Fibroblast of lung (primary cell): ENCODE results near the gene EDNRA. TPM values are rescaled to one million over a fixed set of nuclear protein-coding genes. Genes with fewer than 3 reads are reported as not detected.
A peak's percentile ranks its signal among the peaks of the same experiment; 100 is the strongest.

Experiments used
- DNase-seq, 2 donors: peaks; one replicate each; pipeline versions ENCODE4 v3.0.0 to v3.0.0-alpha.2; 2010; ENCODE audit warnings: low read depth in 2 of 2
- H2AFZ ChIP-seq: 2 replicates; pipeline ENCODE4 v1.5.1; 2012; ENCODE audit warnings: low read length, control low read depth, inconsistent platforms
- H3K27ac ChIP-seq: 2 replicates; pipeline ENCODE4 v1.5.1; 2011; ENCODE audit warnings: low read length, control low read depth; ENCODE audit not compliant: insufficient read depth
- H3K27me3 ChIP-seq: 2 replicates; pipeline ENCODE4 v1.5.1; 2011; ENCODE audit warnings: mild to moderate bottlenecking, low read length; ENCODE audit not compliant: control insufficient read depth, insufficient read depth
- H3K36me3 ChIP-seq: 2 replicates; pipeline ENCODE4 v1.5.1; 2011; ENCODE audit warnings: low read length; ENCODE audit not compliant: control insufficient read depth, insufficient read depth
- H3K4me1 ChIP-seq: 2 replicates; pipeline ENCODE4 v1.5.1; 2011; ENCODE audit warnings: low read length; ENCODE audit not compliant: control insufficient read depth, insufficient read depth; ENCODE audit errors: extremely low read depth
- H3K4me2 ChIP-seq: 2 replicates; pipeline ENCODE4 v1.5.1; 2011; ENCODE audit warnings: low read length, control low read depth; ENCODE audit not compliant: insufficient read depth; ENCODE audit errors: extremely low read depth
- H3K4me3 ChIP-seq, 4 experiments: fragments of 200-600 bp in 1 of 4; sonication (generic) in 1 of 4; replicated peaks in 1 of 4; 2 replicates each; pipeline ENCODE4 v1.5.1; 2011 to 2016; ENCODE audit warnings: low read length in 4 of 4, low read depth in 3 of 4, mild to moderate bottlenecking in 3 of 4, control low read depth in 2 of 4, inconsistent platforms in 1 of 4, mixed read lengths in 1 of 4; ENCODE audit not compliant: insufficient read depth in 1 of 4; ENCODE audit errors: control extremely low read depth in 1 of 4
- H3K79me2 ChIP-seq: 2 replicates; pipeline ENCODE4 v1.5.1; 2012; ENCODE audit warnings: mild to moderate bottlenecking, low read length, inconsistent platforms; ENCODE audit not compliant: control insufficient read depth, insufficient read depth
- H3K9ac ChIP-seq: 2 replicates; pipeline ENCODE4 v1.5.1; 2011; ENCODE audit warnings: mild to moderate bottlenecking, low read length, control low read depth; ENCODE audit not compliant: insufficient read depth
- H3K9me3 ChIP-seq: 2 replicates; pipeline ENCODE4 v1.5.1; 2012; ENCODE audit warnings: low read depth, low read length; ENCODE audit not compliant: control insufficient read depth, insufficient read depth
- H4K20me1 ChIP-seq: 2 replicates; pipeline ENCODE4 v1.5.1; 2011; ENCODE audit warnings: low read length; ENCODE audit not compliant: control insufficient read depth, insufficient read depth; ENCODE audit errors: extremely low read depth
- EZH2 ChIP-seq: IDR thresholded peaks from 2 replicates; pipeline ENCODE4 v1.5.1; 2012; ENCODE audit warnings: low read length, control low read depth, mild to moderate bottlenecking; ENCODE audit errors: missing control alignments
- polyA plus RNA-seq, 2 donors: library from polyadenylated mRNA; depleted of rRNA in 1 of 2; stranded (reverse) in 1 of 2; unstranded in 1 of 2; fragments of >200 nt; gene quantifications; 2 replicates each; pipeline ENCODE4 v1.2.1, GENCODE V29; 2011 to 2012; ENCODE audit warnings: missing spikeins in 1 of 2
- total RNA-seq: library from RNA; depleted of rRNA; stranded (reverse); fragments of >200 nt; gene quantifications from 2 replicates; pipeline ENCODE4 v1.2.1, GENCODE V29; 2014
- TF ChIP-seq, protein P1 (sequence below), 2 donors: IDR thresholded peaks in 1 of 2; conservative IDR thresholded peaks in 1 of 2; 1 replicate in 1 of 2; 2 replicates in 1 of 2; pipeline ENCODE4 v1.5.1; 2011 to 2012; ENCODE audit warnings: low read length in 2 of 2, control low read depth in 1 of 2, inconsistent platforms in 1 of 2, low read depth in 1 of 2, mild to moderate bottlenecking in 1 of 2

The EDNRA gene
- total and polyA plus RNA-seq, 2 donors (not counting 1 experiment from before 2014, with no cell fraction given) = 2.0 to 9.5 TPM

DNA sequence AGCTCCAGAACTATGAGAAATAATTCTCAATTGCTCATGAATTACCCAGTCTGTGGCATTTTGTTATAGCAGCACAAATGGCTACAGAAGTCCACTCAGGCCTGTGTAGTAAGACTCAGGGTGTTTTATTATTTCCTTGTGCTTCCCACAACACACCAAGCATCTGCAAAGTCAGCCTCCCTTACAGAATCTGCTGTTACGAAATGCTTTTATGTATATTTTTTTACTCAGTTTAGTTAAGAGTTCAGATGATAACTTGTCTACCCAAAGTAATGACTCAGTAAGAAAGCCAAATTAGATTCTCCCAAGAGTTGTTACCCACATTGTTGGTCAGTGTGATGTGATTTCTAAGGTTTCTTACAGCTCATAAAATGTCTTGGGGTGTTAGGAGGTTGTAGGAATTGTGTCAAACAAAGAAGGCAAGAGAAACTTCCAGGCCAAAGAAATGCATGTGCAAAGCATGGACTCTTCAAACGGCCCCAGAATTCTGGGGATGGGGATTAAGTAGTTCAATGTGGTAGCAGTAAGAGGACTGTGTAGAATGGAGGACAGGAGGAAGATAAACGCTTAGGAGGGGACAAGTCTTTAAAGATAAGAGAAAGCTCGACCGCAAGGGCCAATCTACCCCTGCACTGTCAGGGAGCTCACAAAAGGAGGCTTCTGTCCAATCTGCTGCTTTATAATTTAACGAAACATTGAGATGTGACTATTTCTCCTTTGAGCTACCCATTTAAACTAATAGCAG, 100.9 kb downstream of the EDNRA start:
- Histone ChIP-seq H3K4me2 (no peak overlapping the region), H3K79me2 (no peaks in the 10 kb centered on the region), H3K27me3 (no peaks in the 10 kb centered on the region), H3K27ac (no peak overlapping the region), H3K4me1 (peaks cover 4% of the 10 kb centered on the region), H4K20me1 (no peaks in the 10 kb centered on the region), H3K9me3 (no peaks in the 10 kb centered on the region), H3K9ac (no peak overlapping the region), H2AFZ (no peak overlapping the region), H3K4me3 (no peak overlapping the region), H3K36me3 (no peaks in the 10 kb centered on the region)
- peak; percentile 70 to 89 for DNase-seq
- TF ChIP-seq EZH2 = no peak
- TF ChIP-seq, protein P1, sequence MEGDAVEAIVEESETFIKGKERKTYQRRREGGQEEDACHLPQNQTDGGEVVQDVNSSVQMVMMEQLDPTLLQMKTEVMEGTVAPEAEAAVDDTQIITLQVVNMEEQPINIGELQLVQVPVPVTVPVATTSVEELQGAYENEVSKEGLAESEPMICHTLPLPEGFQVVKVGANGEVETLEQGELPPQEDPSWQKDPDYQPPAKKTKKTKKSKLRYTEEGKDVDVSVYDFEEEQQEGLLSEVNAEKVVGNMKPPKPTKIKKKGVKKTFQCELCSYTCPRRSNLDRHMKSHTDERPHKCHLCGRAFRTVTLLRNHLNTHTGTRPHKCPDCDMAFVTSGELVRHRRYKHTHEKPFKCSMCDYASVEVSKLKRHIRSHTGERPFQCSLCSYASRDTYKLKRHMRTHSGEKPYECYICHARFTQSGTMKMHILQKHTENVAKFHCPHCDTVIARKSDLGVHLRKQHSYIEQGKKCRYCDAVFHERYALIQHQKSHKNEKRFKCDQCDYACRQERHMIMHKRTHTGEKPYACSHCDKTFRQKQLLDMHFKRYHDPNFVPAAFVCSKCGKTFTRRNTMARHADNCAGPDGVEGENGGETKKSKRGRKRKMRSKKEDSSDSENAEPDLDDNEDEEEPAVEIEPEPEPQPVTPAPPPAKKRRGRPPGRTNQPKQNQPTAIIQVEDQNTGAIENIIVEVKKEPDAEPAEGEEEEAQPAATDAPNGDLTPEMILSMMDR (conservative IDR thresholded peaks at IDR 0.05 in 1 of 2, IDR thresholded peaks at IDR 0.05 in 1 of 2; ENCODE audit: low read depth in 1 of 2, low read length in 2 of 2) = no peak

DNA sequence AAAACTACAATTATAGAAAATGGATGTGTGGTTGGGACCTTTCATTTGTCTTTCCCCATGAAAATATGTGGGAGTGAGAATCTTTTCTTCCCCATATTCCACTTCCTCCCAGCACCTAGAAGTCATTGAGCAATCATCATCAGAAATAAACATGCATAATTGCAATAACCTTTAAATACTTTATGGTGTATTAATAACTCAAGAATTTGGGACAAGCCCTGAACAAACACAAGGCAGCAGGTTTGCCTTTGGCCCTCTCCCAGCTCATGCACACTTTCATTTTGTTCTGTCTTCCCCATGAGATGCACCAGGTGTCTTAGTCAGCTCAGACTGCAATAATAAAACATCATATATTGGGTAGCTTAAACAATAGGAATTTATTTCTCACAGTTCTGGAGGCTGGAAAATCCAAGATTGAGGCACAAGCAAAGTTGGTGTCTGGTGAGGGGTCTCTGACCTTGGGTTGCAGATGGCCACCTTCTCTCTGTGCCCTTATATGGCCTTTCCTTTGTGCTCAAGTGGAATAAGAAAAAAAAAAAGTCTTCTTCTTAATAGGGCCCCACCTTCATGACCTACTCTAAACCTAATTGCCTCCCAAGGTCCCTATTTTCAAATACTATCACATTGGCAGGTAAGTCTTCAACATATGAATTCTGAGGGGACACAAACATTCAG, 101.6 kb downstream of the EDNRA start:
- peaks cover 4% of the 10 kb centered on the region for H3K4me1 ChIP-seq
- no peaks in the 10 kb centered on the region for H4K20me1 ChIP-seq
- TF ChIP-seq, protein P1 (conservative IDR thresholded peaks at IDR 0.05 in 1 of 2, IDR thresholded peaks at IDR 0.05 in 1 of 2; ENCODE audit: low read depth in 1 of 2, low read length in 2 of 2) = no peak
- TF ChIP-seq EZH2 = no peak
- H3K4me2 ChIP-seq = no peak overlapping the region
- no peaks in the 10 kb centered on the region for H3K36me3 ChIP-seq
- no peak overlapping the region for H2AFZ ChIP-seq
- H3K79me2 ChIP-seq = no peaks in the 10 kb centered on the region
- H3K9ac ChIP-seq = no peak overlapping the region
- H3K9me3 ChIP-seq = no peaks in the 10 kb centered on the region
- H3K4me3 ChIP-seq = no peak overlapping the region
- DNase-seq = peak; percentile 47 to 80
- H3K27ac ChIP-seq = no peak overlapping the region
- H3K27me3 ChIP-seq = no peaks in the 10 kb centered on the region

DNA sequence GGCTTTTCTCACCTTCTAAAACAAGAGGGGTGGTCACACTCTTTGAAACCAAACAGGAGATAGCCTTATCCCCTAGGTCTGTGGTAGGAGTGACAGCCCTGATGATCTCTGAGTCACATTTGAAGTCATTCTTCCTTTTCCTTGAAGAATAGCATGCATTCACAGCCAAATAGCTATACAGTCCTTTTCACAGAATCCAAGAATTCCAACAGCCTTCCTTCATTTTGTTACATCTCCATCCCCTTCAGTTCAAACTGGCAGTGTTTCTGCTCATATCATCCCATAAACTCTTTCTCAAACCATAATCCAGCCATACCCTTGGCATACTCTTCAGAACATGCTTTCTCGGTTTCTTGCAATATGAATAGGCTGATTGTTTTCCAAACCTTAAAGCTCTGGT, 103.0 kb downstream of the EDNRA start:
- Histone ChIP-seq H4K20me1 (no peaks in the 10 kb centered on the region), H3K4me2 (no peak overlapping the region), H3K9ac (no peak overlapping the region), H3K79me2 (no peaks in the 10 kb centered on the region), H3K9me3 (no peaks in the 10 kb centered on the region), H3K27me3 (no peaks in the 10 kb centered on the region), H3K27ac (no peak overlapping the region), H2AFZ (no peak overlapping the region), H3K4me1 (no peaks in the 10 kb centered on the region), H3K36me3 (no peaks in the 10 kb centered on the region), H3K4me3 (no peak overlapping the region)
- TF ChIP-seq, protein P1 (conservative IDR thresholded peaks at IDR 0.05 in 1 of 2, IDR thresholded peaks at IDR 0.05 in 1 of 2; ENCODE audit: low read depth in 1 of 2, low read length in 2 of 2) = no peak
- no peak for TF ChIP-seq EZH2
- peak in 1 of 2 donors; percentile 42 for DNase-seq
